ENCODE measurements around the gene TMEM179. TPM values are rescaled to one million over a fixed set of nuclear protein-coding genes. Genes with fewer than 3 reads are reported as not detected.

The TMEM179 gene
- total RNA-seq, 1 experiment from 2014 or later: not detected

DNA sequence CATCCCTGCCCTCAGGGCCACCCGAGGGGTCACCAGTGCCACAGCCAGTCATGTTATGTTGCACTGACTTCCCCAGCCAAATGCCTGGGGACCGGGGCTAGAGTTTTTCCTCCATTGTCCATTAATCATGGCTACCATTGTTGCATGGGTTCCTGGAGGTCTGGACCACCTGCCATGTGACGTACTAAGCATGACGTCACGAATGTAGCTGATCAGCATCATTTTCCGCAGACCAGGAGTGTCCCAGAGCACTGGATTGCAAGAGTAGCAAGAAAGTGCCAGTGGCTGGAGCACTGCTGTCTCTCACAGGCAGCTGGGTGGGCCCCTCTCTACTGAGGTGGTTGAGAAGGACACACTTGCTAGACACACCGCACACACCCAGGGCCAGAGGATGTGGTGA lies 31.9 kb downstream of the TMEM179 start:
- no peak for DNase-seq (ENCODE audit: low spot score)

DNA sequence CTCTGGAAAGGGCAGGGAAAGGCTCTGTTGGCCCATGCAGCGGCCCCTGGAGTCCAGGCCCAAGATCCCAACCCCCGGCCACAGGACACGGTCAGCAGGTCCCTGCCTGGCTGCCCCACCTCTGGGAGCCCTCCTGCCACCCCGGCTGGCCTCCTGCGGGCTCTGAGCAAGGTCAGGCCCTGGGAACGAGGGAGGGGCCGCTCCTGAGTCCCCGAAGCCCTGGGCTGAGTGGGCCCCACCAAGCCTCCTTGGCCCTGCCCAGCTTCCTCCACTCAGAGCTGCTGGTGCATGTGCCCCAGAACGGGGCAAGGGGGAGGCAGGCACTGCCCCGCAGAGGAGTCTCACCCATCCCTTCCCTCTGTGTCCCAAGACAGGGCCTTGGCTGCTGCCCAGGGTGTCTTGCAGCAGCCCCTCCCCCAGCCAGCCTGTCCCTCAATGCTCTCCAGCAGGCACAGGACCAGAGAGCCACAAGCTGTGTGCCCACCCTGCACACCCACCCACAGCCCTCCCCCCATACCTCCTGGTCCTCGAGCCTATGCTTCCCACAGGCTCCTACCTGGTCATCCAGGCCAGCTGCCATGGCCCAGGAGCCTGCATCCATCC lies 32.4 kb downstream of the TMEM179 start:
- no peak for DNase-seq (ENCODE audit: low spot score)

DNA sequence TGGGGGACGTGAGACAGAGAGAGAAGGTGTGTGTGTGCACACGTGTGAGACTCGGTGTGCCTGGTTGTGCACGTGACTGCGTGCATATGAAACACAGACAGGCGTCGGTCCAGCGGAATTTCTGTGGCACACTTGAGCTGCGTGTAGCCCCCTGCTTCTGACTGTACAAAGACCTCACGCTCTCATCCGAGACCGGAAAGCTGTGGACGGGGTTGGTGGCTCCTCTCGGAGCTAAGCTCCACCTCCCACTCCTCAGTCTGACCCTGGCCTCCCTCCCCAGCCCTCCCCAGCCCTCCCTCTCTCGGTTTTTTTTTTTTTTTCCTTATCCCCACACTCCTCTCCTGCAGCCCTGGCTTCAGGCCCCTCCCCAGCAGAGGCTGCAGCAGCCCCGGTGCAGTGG lies 33.3 kb downstream of the TMEM179 start:
- DNase-seq (ENCODE audit: low spot score): no peak

DNA sequence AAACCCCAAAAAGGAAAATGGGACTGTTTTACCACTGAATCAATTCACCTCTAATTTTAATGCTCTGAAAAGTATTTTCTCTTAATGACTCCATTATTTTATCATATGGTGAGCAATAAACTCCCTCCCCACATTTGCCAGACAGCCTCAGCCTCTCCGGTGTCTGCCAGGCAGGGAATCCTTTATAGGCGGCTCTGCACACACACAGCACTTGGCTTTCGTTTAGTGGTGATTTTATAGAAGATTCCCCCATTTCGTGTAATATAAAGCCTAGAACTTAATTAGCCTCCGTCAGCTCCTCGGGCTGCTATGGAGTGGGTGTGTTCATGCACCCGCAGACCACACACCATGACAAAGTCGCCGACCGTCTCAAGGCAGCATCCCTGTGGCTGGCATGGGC lies 35.1 kb downstream of the TMEM179 start:
- no peak for DNase-seq (ENCODE audit: low spot score)

DNA sequence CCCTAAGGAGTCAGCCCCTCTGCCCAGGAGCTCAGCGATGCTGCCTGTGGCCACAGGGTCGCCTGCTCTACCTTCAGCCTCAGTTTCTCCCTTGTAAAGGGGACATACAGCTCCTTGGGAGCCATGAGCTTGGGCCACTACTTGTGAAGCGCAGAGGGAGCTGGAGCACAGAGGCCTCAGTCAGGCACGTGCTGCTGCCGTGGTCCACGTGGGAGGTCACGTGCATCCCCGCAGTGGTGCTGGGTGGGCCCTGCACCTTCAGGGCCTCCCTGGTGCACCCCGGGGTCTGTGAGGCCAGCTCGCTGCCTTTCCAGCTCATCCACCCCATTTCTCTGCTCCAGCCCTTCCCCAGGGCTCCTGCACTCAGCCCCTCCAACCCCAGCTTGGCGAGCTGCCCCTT lies 36.0 kb downstream of the TMEM179 start:
- no peak for DNase-seq (ENCODE audit: low spot score)

DNA sequence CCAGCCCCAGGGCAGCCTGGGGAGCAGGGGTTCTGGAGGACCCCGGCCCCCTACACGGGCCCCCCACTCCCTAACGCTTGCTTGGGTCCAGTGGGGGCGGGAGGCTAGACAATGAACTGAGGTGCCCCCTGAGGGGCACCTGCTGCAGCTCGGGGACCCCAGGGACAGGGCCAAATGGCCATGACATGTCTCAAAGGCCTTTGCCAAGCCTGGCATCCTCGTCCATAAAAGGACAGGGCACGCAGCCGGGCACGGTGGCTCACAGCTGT lies 36.7 kb downstream of the TMEM179 start:
- no peak for DNase-seq (ENCODE audit: low spot score)

DNA sequence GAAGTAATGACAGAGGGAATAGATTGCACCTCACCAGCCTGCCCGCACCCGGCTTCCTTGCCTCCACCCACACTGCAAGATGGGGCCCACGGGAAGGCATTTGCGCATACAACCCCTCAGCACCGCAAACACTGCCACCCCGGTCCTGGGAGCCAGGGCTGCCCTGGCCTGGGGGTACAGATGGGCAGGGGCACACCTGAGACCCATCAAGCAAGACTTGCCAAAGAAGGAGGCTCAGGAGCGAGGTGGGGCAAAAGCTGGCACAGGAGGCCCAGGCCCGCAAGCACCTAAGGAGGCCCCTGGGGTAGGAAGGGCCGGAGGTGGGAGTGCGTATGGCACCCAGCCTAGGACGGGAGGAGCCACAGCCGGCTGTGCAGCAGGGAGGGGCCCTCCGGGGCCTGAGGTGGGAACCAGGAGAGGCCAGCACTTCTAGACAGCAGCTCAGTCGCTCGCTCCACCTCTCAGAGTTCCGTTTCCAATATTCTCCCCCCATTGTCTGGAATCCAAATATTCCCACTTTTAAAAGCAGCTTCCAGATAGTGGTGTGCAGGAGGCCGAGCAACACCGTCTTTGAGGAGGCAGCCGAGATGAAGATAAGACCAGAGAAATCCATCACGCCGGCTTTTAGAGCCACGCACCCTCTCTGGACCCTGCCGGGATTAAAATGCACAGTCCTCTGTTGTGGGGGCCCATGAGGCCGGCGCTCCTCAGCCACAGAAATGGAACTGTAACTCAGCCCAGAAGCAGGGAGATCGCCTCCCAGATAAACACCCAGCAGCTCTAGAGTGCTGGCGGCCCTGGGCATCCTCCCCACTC lies 37.2 kb downstream of the TMEM179 start:
- no peak for DNase-seq (ENCODE audit: low spot score)

DNA sequence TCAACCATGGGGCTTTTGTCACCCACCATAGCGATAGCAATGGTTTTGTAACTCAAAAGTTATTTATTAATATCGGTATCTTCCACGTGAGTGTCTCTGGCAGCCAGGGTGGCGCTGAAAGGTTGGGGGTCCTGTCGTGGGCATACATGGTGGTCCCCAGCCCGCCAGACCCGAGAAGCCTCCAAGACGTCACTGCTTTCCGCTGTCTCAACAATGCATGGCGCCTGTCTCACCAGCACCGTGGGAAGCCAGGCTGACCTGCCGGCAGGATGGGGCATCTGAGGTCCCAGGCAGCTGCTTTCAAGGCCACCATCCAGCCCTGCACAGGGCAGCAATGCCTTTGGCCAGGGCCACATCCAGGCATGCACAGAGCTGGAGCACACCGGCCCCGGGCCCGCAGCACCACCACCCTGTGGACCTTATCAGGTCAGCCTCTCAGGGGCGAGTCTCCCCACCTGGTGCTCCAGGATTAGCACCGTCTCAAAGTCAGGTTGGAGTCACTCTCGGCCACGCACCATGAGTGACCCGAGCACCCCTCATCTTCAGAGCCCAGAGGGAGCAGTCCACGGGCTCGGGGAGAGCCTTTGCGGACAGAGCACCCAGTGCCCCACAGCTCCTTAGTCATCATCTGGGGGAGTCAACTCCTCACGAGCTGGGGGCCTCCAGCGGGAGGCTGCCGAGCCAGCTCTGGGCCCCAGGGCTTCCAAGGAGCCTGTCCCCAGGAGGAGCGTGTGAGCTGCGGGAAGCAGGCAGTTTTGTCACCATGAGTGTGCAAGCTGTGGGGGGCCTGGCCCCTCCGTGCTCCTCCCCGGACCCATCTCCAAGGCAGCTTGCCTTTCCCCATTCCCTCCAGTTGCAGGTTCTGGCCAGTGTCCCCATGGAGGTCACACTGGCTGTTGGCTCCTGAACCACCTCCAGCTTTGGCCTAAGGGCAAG lies 39.6 kb downstream of the TMEM179 start:
- DNase-seq (ENCODE audit: low spot score): no peak

DNA sequence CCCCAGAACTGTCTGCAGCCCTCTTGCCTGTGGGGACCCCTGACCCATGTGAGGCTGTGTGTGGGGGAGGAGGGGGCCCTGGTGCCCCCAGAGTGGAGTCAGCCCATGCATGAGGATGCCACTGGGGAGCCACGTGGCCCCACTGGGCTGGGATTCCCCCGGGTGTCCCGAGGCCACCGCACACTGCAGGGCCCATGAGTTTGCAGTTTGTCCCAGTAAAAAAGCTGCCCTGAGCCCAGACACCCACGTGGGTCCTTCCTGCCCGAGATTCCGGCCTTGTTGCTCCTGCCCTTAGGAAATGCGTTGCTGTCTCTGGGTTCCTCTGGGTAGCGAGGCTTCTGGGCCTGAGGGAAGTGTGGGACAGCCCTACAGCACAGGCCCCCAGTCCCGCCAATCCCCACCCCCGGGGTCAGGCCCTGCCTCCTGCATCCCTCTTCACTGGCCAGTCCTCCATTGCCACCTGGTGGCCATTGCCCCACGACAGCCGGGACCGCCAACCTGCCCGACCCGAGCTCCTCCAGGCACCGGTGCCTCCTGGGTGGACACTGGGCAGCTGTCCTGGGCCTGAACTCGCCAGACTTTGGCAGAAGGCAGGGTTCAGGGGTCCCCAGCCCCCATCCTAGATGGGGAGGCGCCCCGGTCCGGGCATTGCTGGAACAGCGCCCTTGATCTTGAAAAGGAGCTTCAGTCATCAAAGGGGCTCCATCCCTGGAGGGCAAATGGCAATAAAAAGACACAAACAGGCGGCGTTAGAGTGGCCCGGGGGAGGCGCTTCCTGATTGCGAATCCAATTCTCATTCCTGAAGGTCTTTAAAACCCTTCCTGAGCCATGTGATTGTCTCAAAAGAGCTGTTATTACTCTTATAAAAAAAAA lies 40.6 kb downstream of the TMEM179 start:
- peak; percentile 68 for DNase-seq (ENCODE audit: low spot score)

DNA sequence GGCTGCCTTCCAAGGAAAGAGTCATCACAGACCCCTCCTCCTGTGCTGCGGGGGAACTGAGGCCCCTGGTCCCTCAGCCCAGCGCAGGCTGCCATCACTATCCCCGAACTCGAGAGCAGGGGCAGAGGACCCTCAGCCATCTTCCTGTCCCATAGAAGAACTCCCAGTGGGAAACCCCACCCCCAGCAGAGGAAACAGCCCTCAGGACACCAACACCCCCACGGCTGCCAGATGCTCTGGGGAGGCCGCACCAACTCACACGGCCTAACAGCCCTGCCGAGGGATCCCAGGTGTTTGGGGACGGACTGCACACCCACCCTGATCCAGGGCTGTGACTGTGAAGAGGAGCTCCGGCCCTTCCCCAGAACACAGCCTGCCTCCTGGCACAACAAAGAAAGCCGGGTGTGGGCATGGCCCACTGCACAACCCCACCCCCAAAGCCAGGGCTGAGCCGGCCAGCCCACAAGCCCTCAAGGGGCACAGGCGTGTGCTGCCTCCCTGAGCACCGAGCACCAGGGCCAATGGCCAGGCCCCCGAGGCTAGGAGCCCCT lies 41.3 kb downstream of the TMEM179 start:
- no peak for DNase-seq (ENCODE audit: low spot score)

DNA sequence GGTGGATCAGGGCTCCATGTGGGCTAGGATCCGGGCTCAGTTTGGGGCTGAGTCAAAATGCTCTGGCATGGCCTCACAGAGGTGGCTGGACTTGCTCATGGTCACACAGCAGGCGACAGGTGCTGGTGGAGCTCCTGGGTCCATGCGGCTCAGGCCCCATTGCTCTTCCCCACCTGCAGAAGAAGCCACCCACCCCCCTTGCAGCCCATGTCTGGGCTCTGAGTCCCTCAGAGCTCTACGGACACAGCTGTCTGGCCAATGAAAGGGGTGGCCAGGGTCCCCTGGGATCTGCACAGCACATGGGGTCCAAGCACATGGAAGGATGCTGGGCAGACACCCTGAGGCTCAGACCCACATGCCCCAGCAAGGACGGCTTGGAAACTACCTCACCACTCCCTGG lies 42.0 kb downstream of the TMEM179 start:
- DNase-seq (ENCODE audit: low spot score): no peak

DNA sequence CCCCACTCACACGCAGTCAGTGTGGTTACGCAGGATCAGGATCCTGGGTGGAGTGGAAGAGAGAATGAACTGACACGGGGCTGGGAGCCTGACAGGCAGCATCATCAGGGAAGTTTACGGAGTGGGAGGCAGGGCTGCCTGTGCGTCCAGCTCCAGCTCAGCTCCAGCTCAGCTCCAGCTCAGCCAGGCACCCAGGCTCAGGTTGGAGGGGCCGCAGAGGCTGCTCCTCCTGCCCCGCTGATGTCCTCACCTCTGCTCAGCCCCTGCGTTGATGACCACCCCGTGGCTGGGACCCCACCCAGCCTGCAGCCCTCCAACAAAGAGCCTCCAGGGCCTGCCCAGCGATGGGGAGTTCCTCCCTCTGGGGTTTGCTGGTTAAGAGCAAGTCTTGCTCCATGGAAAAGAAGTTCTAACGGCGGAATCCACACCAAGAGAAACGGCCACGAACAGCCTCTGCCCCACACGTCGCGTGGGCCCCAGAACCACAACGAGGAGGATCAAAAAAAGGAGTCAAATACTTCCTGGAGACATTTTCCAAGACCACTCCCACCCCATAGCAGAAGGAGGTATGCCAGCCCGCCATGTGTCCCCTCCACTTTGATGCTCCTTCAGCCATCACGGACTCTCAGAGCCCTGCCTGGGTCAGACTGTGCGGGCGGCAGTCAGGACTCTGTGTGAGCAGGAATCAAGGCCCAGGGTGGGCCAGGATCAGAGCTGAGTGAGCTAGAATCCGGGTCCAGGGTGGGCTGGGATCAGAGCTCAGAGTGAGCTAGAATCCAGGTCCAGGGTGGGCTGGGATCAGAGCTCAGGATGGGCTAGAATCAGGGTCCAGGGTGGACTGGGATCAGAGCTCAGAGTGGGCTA lies 42.7 kb downstream of the TMEM179 start:
- DNase-seq (ENCODE audit: low spot score): no peak

DNA sequence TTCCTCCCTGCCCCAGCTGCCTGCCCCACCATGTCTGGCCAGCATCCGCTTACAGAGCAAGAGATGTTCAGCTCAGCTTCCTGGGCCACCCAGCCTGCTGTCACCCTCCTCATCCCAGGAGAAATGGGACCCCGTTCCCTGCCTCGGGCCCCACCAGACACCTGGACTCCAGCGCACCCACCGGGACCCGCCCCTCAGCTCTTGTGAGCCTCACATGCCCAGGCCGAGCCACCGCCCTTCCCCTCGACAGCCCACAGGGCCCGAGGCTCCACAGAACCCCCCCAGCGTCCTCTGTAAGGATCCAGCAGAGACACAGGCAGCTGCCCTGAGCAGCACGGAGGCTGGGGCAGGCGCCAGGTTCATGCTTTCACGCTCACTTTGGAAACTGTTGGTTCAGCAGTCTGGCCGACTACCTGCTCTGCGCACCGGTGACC lies 43.4 kb downstream of the TMEM179 start:
- DNase-seq (ENCODE audit: low spot score): no peak

DNA sequence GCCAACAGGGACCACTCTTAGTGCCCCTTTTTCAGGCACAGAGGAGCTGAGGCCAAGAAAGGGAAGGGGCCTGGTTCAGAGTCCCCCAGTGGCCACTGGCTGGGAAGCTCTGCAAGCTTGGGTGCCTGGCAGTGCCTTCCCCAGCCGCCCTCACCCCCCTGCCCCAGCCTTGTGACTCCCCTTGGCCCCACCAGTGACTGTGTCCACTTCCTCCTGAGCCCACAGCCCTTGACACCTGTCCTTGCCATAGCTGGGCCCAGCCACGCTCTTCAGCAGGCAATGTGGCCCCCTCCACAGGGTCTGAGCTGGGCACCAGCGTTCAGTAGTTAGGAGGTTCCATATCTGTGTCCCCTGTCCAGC lies 44.0 kb downstream of the TMEM179 start:
- no peak for DNase-seq (ENCODE audit: low spot score)

DNA sequence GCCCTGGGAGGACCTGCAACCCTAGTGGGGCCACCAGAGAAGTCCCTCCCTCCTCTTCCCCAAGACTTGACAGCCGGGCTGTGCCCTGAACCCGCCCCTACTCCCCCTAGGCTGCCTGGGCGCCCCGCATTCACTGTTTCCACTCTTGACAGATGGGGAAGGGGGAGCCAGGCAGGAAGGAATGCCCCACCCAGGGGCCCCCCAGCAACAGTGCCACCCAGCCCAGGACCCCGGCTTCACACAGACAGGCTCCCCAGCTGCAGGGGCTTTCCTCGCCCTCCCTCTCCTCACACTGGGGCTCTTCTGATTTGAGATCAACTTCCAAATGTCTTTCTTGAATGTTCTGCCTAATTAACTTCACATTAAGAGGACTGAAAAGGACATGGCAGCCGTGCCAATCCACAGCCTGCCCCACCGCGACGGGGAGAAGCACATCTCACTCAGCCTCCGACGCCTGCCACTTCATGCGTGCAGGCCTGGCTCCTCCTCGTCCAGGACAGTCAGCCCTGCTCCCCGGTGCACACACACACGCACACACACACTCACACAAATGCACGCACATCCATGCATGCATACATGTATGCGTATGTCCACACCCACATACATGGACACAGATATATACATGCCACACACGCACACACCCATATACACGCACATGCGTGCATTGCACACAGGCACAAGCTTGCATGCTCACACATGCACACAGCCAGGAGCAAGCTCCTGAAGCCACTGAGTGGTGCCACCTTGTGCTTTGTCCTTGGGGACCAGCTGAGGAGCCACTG lies 44.6 kb downstream of the TMEM179 start:
- no peak for DNase-seq (ENCODE audit: low spot score)

DNA sequence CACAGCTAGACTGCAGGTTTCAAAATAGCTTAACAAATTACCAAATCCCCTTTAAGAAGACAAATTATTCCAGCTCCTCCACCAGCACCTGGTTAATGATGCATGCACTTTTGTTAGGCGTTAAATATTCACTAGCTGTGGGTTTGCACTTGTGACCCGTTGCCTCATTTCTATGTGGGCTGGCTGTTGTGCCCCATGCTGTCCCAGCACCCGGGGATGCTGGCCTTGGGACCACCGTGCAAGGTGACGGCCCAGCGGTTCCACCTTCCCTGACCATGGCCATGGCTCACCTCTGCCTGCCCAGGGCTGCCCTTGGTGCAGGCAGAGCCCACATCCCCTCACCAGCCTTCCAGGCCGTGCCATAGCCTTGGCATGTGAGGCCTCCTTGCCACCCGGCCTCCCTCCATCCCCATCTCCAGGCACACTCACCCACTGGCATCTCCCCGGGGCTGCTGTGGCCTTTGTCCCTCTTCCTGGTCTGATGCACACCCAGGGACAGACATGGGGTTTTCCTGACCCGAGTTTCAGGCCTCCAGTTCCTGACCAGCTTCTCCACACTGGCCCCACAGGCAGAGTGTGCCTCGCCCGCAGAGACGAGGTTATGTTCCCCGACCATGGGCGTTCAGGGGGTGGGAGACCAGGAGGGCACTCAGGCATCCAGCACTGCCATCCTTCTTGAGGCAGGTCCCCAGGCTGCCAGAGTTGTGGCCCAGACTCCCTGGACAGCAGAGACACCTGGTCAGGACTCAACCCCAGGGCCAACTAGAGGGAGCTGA lies 45.4 kb downstream of the TMEM179 start:
- DNase-seq (ENCODE audit: low spot score): no peak

DNA sequence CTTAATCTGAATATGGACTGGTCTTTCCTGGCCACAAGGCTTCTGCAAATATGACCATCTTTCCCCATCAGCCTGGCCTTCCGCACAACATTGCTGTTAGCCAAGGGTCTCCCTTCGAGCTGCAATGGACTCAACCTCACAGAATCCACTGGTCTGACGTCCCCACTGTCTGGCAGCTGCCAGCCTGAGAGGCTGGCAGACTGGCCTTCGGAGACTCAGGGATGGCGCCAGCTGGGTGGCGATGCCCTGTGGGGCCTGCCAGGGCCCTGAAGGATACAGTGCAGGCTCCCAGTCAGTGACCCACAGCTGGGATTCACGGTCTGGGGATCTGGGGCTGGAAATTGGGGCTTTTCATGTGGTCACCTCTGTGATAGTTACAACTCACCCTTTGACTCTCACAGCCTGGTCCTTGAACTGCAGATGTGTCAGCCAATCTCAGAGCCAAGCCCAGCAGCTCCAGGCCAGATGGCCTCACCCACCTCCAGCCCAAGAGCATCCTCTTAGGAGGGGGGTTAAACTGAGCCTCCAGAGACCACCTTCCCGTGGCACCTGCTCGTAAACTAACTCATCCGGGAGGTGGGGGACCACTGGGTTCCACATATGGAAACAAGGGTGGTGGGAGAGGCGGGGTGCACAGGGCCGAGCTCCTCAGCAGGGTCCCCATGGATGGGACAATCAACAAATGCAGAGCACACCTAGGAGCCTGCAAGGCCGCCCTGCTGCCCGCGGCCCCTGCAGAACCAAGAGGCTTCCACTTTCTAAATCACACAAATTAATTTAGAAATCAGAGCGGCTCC lies 46.1 kb downstream of the TMEM179 start:
- DNase-seq (ENCODE audit: low spot score): no peak

DNA sequence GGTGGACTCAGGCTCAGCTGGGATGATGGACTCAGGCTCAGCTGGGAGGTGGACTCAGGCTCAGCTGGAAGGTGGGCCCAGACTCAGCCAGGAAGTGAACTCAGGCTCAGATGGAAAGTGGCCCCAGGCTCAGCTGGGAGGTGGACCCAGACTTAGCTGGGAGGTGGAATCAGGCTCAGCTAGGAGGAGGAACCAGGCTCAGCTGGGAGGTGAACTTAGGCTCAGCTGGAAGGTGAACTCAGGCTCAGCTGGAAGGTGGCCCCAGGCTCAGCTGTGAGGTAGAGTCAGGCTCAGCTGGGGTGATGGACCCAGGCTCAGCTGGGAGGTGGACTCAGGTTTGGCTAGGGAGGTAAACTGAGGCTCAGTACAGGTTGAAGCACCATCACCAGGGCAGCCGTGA lies 46.8 kb downstream of the TMEM179 start:
- no peak for DNase-seq (ENCODE audit: low spot score)
